ENCODE data around the gene ARHGAP45.

The ARHGAP45 gene

GRCh38 chr19:1135454-1135853 lies 68.5 kb downstream of the ARHGAP45 start:
- DNase-seq (ENCODE audit: low spot score): no peak

GRCh38 chr19:1136201-1136600 lies 69.2 kb downstream of the ARHGAP45 start:
- DNase-seq (ENCODE audit: low spot score): no peak
